Liver (tissue), 9 donors: ENCODE results near the gene FAM241B. TPM values are rescaled to one million over a fixed set of nuclear protein-coding genes. Genes with fewer than 3 reads are reported as not detected.

Experiments used
- DNase-seq: peaks from one replicate; pipeline ENCODE4 v3.0.0-alpha.2; 2017; ENCODE audit warnings: low spot score
- H3K27ac ChIP-seq, 2 donors: one replicate each; pipeline ENCODE4 v1.7.0; 2013; ENCODE audit warnings: inconsistent platforms in 2 of 2, low read length in 2 of 2, control low read depth in 1 of 2, low read depth in 1 of 2, mild to moderate bottlenecking in 1 of 2
- H3K27me3 ChIP-seq, 4 donors: one replicate each; pipeline versions ENCODE4 v1.6.1 to v1.7.0; 2013; ENCODE audit warnings: low read length in 3 of 4, inconsistent platforms in 1 of 4, mild to moderate bottlenecking in 1 of 4, moderate library complexity in 1 of 4; ENCODE audit not compliant: control insufficient read depth in 4 of 4, insufficient read depth in 4 of 4
- H3K36me3 ChIP-seq, 4 donors: one replicate each; pipeline versions ENCODE4 v1.6.1 to v1.7.0; 2013; ENCODE audit warnings: low read length in 3 of 4, mild to moderate bottlenecking in 3 of 4, low read depth in 1 of 4, moderate library complexity in 1 of 4; ENCODE audit not compliant: control insufficient read depth in 4 of 4, insufficient read depth in 3 of 4
- H3K4me1 ChIP-seq, 4 donors: one replicate each; pipeline versions ENCODE4 v1.6.1 to v1.7.0; 2013; ENCODE audit warnings: low read length in 3 of 4, mild to moderate bottlenecking in 3 of 4, moderate library complexity in 1 of 4; ENCODE audit not compliant: control insufficient read depth in 4 of 4, insufficient read depth in 4 of 4
- H3K4me3 ChIP-seq, 3 donors: one replicate each; pipeline versions ENCODE4 v1.6.1 to v1.7.0; 2013; ENCODE audit warnings: low read length in 3 of 3, control low read depth in 1 of 3, low read depth in 1 of 3, mild to moderate bottlenecking in 1 of 3
- H3K9ac ChIP-seq, 2 donors: one replicate each; pipeline ENCODE4 v1.7.0; 2013; ENCODE audit warnings: low read length in 2 of 2, mild to moderate bottlenecking in 2 of 2, moderate library complexity in 2 of 2, control low read depth in 1 of 2, low read depth in 1 of 2
- H3K9me3 ChIP-seq, 4 donors: one replicate each; pipeline versions ENCODE4 v1.6.1 to v1.7.0; 2013; ENCODE audit warnings: low read length in 3 of 4; ENCODE audit not compliant: control insufficient read depth in 4 of 4
- CTCF ChIP-seq: fragments of 150-350 bp; IDR thresholded peaks from 2 replicates; pipeline ENCODE4 v1.5.1; 2017; ENCODE audit warnings: improper control_type of control experiment, low read depth, low read length; ENCODE audit not compliant: missing input control
- EGR1 ChIP-seq, 2 donors: IDR thresholded peaks; 2 replicates each; pipeline ENCODE4 v1.6.1; 2016 to 2018; ENCODE audit warnings: antibody characterized with exemption in 2 of 2, low read depth in 2 of 2
- FOXA1 ChIP-seq: IDR thresholded peaks from 2 replicates; pipeline ENCODE4 v1.6.1; 2016; ENCODE audit warnings: antibody characterized with exemption
- FOXA2 ChIP-seq: IDR thresholded peaks from 2 replicates; pipeline ENCODE4 v1.6.1; 2016; ENCODE audit warnings: antibody characterized with exemption
- GABPA ChIP-seq, 2 donors: IDR thresholded peaks in 1 of 2; conservative IDR thresholded peaks in 1 of 2; 2 replicates each; pipeline ENCODE4 v1.6.1; 2016; ENCODE audit warnings: antibody characterized with exemption in 2 of 2, mild to moderate bottlenecking in 1 of 2, moderate library complexity in 1 of 2
- HNF4A ChIP-seq, 2 donors: conservative IDR thresholded peaks; 2 replicates each; pipeline ENCODE4 v1.6.1; 2016; ENCODE audit warnings: antibody characterized with exemption in 2 of 2, mild to moderate bottlenecking in 2 of 2
- HNF4G ChIP-seq: IDR thresholded peaks from 2 replicates; pipeline ENCODE4 v1.6.1; 2016; ENCODE audit warnings: antibody characterized with exemption
- JUND ChIP-seq, 2 donors: IDR thresholded peaks; 2 replicates each; pipeline ENCODE4 v1.6.1; 2016; ENCODE audit warnings: antibody characterized with exemption in 2 of 2
- MAX ChIP-seq: IDR thresholded peaks from 2 replicates; pipeline ENCODE4 v1.6.1; 2016; ENCODE audit warnings: antibody characterized with exemption
- NR2F2 ChIP-seq: IDR thresholded peaks from 2 replicates; pipeline ENCODE4 v1.6.1; 2016; ENCODE audit warnings: antibody characterized with exemption
- RAD21 ChIP-seq, 2 donors: IDR thresholded peaks; 2 replicates each; pipeline ENCODE4 v1.6.1; 2016; ENCODE audit warnings: antibody characterized with exemption in 2 of 2, mild to moderate bottlenecking in 2 of 2
- RXRA ChIP-seq, 2 donors: IDR thresholded peaks; 2 replicates each; pipeline ENCODE4 v1.6.1; 2017 to 2018; ENCODE audit warnings: antibody characterized with exemption in 2 of 2, mild to moderate bottlenecking in 1 of 2
- SP1 ChIP-seq: IDR thresholded peaks from 2 replicates; pipeline ENCODE4 v1.6.1; 2018; ENCODE audit warnings: antibody characterized with exemption, mild to moderate bottlenecking
- TAF1 ChIP-seq: conservative IDR thresholded peaks from 2 replicates; pipeline ENCODE4 v1.6.1; 2016; ENCODE audit warnings: antibody characterized with exemption, mild to moderate bottlenecking
- YY1 ChIP-seq: IDR thresholded peaks from 2 replicates; pipeline ENCODE4 v1.6.1; 2016; ENCODE audit warnings: antibody characterized with exemption, mild to moderate bottlenecking
- WGBS: extraction: QIAGEN DNeasy Blood & Tissue Kit; methylation state at CpG from one replicate; pipeline ENCODE4 v1.1.7; 2013; 5-methylcytosine and 5-hydroxymethylcytosine counted together
- polyA plus RNA-seq, 2 donors: library from polyadenylated mRNA; stranded (reverse) in 1 of 2; unstranded in 1 of 2; fragments of 200-250 nt in 1 of 2; fragments of >200 nt in 1 of 2; fragmentation: Nextera tagmentation in 1 of 2; extraction: Ambion mirVana in 1 of 2; gene quantifications; one replicate each; pipeline versions ENCODE4 v1.2.1 to v1.2.3, GENCODE V29; 2013 to 2015
- total RNA-seq, 2 donors: library from RNA; depleted of rRNA; stranded (reverse); fragments of >200 nt; gene quantifications; one replicate each; pipeline ENCODE4 v1.2.3, GENCODE V29; 2014
- TF ChIP-seq, protein P1 (sequence below): IDR thresholded peaks from 2 replicates; pipeline ENCODE4 v1.6.1; 2016; ENCODE audit warnings: antibody characterized with exemption
- TF ChIP-seq, protein P2 (sequence below): IDR thresholded peaks from 2 replicates; pipeline ENCODE4 v1.6.1; 2016; ENCODE audit warnings: antibody characterized with exemption
- TF ChIP-seq, protein P3 (sequence below): IDR thresholded peaks from 2 replicates; pipeline ENCODE4 v1.6.1; 2016; ENCODE audit warnings: antibody characterized with exemption, mild to moderate bottlenecking
- donor health status: healthy.
- donor health status: healthy.
- donor health status: healthy.
- donor health status: healthy.
- donor health status: healthy.

The FAM241B gene
- total and polyA plus RNA-seq, 4 donors = 0.84 to 2.5 (median 1.7) TPM

DNA sequence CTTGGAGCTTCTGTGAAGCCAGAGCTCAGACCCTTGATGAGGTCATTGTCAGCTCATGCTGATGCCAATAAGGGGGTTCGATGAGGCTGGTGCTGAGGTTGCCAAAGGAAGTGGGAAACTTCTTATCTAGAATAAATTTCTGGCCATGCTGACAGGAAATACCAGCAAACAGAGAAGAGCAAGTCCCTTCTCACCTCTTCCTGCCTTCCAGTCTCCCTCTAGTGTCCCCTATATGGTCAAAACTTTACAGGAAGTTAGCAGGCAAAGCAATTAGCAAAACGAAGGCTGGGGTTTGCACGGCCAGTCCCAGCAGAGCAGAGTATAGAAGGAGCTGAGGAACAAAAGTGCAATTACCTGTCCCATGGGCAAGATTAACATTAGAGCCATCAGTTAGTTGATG is 41.7 kb upstream of the FAM241B start:
- no peak for DNase-seq
- H3K9me3 ChIP-seq = no peaks in the 10 kb centered on the region
- TF ChIP-seq TAF1 = no peak
- TF ChIP-seq HNF4A (conservative IDR thresholded peaks at IDR 0.05) = no peak
- TF ChIP-seq RAD21 (IDR thresholded peaks at IDR 0.05) = no peak
- TF ChIP-seq FOXA1 = no peak
- no peak for TF ChIP-seq HNF4G
- TF ChIP-seq, protein P1, sequence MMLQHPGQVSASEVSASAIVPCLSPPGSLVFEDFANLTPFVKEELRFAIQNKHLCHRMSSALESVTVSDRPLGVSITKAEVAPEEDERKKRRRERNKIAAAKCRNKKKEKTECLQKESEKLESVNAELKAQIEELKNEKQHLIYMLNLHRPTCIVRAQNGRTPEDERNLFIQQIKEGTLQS = no peak
- TF ChIP-seq NR2F2 = no peak
- no peak for TF ChIP-seq EGR1 (IDR thresholded peaks at IDR 0.05; ENCODE audit: low read depth in 2 of 2)
- no peak for TF ChIP-seq SP1
- no peak for TF ChIP-seq FOXA2
- no peak for TF ChIP-seq RXRA (IDR thresholded peaks at IDR 0.05)
- TF ChIP-seq CTCF = no peak
- TF ChIP-seq JUND (IDR thresholded peaks at IDR 0.05) = no peak
- TF ChIP-seq, protein P2, sequence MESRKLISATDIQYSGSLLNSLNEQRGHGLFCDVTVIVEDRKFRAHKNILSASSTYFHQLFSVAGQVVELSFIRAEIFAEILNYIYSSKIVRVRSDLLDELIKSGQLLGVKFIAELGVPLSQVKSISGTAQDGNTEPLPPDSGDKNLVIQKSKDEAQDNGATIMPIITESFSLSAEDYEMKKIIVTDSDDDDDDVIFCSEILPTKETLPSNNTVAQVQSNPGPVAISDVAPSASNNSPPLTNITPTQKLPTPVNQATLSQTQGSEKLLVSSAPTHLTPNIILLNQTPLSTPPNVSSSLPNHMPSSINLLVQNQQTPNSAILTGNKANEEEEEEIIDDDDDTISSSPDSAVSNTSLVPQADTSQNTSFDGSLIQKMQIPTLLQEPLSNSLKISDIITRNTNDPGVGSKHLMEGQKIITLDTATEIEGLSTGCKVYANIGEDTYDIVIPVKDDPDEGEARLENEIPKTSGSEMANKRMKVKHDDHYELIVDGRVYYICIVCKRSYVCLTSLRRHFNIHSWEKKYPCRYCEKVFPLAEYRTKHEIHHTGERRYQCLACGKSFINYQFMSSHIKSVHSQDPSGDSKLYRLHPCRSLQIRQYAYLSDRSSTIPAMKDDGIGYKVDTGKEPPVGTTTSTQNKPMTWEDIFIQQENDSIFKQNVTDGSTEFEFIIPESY = no peak
- TF ChIP-seq, protein P3, sequence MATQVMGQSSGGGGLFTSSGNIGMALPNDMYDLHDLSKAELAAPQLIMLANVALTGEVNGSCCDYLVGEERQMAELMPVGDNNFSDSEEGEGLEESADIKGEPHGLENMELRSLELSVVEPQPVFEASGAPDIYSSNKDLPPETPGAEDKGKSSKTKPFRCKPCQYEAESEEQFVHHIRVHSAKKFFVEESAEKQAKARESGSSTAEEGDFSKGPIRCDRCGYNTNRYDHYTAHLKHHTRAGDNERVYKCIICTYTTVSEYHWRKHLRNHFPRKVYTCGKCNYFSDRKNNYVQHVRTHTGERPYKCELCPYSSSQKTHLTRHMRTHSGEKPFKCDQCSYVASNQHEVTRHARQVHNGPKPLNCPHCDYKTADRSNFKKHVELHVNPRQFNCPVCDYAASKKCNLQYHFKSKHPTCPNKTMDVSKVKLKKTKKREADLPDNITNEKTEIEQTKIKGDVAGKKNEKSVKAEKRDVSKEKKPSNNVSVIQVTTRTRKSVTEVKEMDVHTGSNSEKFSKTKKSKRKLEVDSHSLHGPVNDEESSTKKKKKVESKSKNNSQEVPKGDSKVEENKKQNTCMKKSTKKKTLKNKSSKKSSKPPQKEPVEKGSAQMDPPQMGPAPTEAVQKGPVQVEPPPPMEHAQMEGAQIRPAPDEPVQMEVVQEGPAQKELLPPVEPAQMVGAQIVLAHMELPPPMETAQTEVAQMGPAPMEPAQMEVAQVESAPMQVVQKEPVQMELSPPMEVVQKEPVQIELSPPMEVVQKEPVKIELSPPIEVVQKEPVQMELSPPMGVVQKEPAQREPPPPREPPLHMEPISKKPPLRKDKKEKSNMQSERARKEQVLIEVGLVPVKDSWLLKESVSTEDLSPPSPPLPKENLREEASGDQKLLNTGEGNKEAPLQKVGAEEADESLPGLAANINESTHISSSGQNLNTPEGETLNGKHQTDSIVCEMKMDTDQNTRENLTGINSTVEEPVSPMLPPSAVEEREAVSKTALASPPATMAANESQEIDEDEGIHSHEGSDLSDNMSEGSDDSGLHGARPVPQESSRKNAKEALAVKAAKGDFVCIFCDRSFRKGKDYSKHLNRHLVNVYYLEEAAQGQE = no peak
- no peak for TF ChIP-seq MAX
- no peak for TF ChIP-seq YY1
- no peak for TF ChIP-seq GABPA (IDR thresholded peaks at IDR 0.05 in 1 of 2, conservative IDR thresholded peaks at IDR 0.05 in 1 of 2)
- H3K27me3 ChIP-seq = no peaks in the 10 kb centered on the region
- H3K4me1 ChIP-seq = no peaks in the 10 kb centered on the region
- no peak overlapping the region for H3K4me3 ChIP-seq
- H3K36me3 ChIP-seq = no peaks in the 10 kb centered on the region
- H3K27ac ChIP-seq = no peak overlapping the region
- WGBS = 24% methylated on average over 3 of the region's 3 CpGs
- H3K9ac ChIP-seq = no peak overlapping the region
